ENCODE data around the gene PRKAB2. TPM values are rescaled to one million over a fixed set of nuclear protein-coding genes. Genes with fewer than 3 reads are reported as not detected.

PRKAB2 gene
- total and polyA plus RNA-seq, 9 donors, result 7.8 to 19.6 (median 13.4) TPM

Other genes with a start within 250 kb of the PRKAB2 start
- 10 to 100 TPM in 6 of 7 donors, 1 to 10 TPM in 1; 8.4 to 15.9 (median 11.3) TPM for gene NBPF12, start 234.1 kb downstream of the PRKAB2 start, total RNA-seq
- gene NBPF12, start 234.1 kb downstream of the PRKAB2 start, polyA plus RNA-seq, result 10 to 100 TPM in 1 of 2 donors, 1 to 10 TPM in 1; 6.2 to 15.1 TPM
- 1 to 10 TPM; 1.8 to 5.7 (median 3.4) TPM for gene FMO5, start 52.9 kb upstream of the PRKAB2 start, total RNA-seq
- gene FMO5, start 52.9 kb upstream of the PRKAB2 start, polyA plus RNA-seq, result 1 to 10 TPM; 3.0 to 4.1 TPM
- 10 to 100 TPM; 12.2 to 30.9 (median 16.8) TPM for gene CHD1L, start 70.2 kb upstream of the PRKAB2 start, total RNA-seq
- 10 to 100 TPM in 1 of 2 donors, 1 to 10 TPM in 1; 8.5 to 23.6 TPM for gene CHD1L, start 70.2 kb upstream of the PRKAB2 start, polyA plus RNA-seq